ENCODE data around the gene ZFYVE28.

Gene ZFYVE28

GRCh38 chr4:2411786-2412510, 6.5 kb downstream of the ZFYVE28 start:
- no peak for DNase-seq

GRCh38 chr4:2409381-2409783, 9.1 kb downstream of the ZFYVE28 start:
- no peak for DNase-seq

GRCh38 chr4:2408976-2409375, 9.5 kb downstream of the ZFYVE28 start:
- DNase-seq, result no peak

- DNase-seq, result no peak
Observed at GRCh38 chr4:2408401-2408958, 10.0 kb downstream of the ZFYVE28 start.

GRCh38 chr4:2407991-2408342, 10.5 kb downstream of the ZFYVE28 start:
- DNase-seq, result no peak

- DNase-seq, result no peak
Observed at GRCh38 chr4:2406920-2407319, 11.5 kb downstream of the ZFYVE28 start.

GRCh38 chr4:2406406-2406805, 12.0 kb downstream of the ZFYVE28 start:
- no peak for DNase-seq

GRCh38 chr4:2402941-2403340, 15.5 kb downstream of the ZFYVE28 start:
- no peak for DNase-seq

- DNase-seq, result no peak
Observed at GRCh38 chr4:2402048-2402842, 16.2 kb downstream of the ZFYVE28 start.

- DNase-seq, result no peak
Observed at GRCh38 chr4:2401610-2401983, 16.8 kb downstream of the ZFYVE28 start.

GRCh38 chr4:2400841-2401609, 17.4 kb downstream of the ZFYVE28 start:
- DNase-seq, result no peak

GRCh38 chr4:2399631-2400190, 18.7 kb downstream of the ZFYVE28 start:
- DNase-seq, result no peak

GRCh38 chr4:2399216-2399615, 19.2 kb downstream of the ZFYVE28 start:
- DNase-seq, result no peak

- DNase-seq, result no peak
Observed at GRCh38 chr4:2397596-2398379, 20.7 kb downstream of the ZFYVE28 start.

- DNase-seq, result no peak
Observed at GRCh38 chr4:2396781-2397368, 21.6 kb downstream of the ZFYVE28 start.

- no peak for DNase-seq
Observed at GRCh38 chr4:2395584-2395983, 22.9 kb downstream of the ZFYVE28 start.

GRCh38 chr4:2395038-2395437, 23.4 kb downstream of the ZFYVE28 start:
- no peak for DNase-seq

GRCh38 chr4:2394528-2394927, 23.9 kb downstream of the ZFYVE28 start:
- no peak for DNase-seq

- DNase-seq, result no peak
Observed at GRCh38 chr4:2393353-2394270, 24.8 kb downstream of the ZFYVE28 start.

GRCh38 chr4:2390784-2391421, 27.5 kb downstream of the ZFYVE28 start:
- no peak for DNase-seq

Data from NCI-H1436 (cell line).